GM12874 (cell line): Measurements from ENCODE around the gene RAB13.

Experiments used
- TF ChIP-seq, protein P1 (sequence below): IDR thresholded peaks from 2 replicates; pipeline ENCODE4 v1.5.1; 2011; ENCODE audit warnings: low read depth, mild to moderate bottlenecking, control low read depth, low read length, moderate library complexity; ENCODE audit not compliant: insufficient read depth

Gene RAB13

DNA sequence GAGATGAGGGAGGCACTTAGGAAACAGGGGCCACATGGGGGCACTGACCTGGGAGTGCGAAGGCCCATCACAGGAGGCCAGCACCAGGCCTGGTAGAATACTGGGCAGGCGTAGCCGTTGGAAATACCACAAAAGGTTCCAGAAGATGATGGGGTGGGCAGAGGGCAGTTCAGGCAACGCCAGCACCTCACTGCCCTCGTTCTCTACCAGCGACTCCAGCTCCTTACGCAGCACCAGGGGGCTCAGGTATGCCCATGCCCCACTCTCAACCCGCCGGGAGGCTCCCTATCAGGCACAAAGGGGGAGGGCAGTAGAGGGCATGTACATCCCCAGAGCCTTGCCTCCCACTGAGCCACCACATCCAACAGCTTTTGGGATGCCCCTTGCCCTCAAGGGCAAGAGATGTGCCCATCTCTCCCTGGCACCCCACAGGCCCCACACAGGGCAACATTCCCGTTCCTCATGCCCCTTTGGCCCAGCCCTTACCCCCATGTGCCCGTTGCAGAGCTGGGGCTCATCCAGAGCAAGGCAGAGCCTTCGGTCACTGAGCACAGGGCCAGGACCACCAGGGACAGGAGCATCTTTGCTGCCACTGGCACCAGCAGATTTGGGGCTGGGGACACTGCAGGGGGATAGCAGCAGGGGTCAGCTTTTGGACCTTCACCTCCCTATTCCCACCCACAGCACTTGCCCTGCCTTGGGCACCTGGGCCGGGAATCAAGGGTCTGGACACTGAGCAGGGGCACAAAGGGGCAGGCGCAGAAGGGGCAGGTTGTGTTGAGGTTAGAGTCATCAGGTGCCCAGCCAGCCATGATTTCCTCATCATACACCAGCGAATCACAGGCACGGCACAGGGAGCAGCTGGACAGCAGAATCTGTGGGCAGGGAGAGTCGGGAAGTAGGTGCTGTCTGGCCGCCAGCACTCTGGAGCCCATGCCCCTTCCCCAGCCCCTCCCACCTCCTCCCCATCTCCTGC lies 53.7 kb downstream of the RAB13 start:
- TF ChIP-seq, protein P1, sequence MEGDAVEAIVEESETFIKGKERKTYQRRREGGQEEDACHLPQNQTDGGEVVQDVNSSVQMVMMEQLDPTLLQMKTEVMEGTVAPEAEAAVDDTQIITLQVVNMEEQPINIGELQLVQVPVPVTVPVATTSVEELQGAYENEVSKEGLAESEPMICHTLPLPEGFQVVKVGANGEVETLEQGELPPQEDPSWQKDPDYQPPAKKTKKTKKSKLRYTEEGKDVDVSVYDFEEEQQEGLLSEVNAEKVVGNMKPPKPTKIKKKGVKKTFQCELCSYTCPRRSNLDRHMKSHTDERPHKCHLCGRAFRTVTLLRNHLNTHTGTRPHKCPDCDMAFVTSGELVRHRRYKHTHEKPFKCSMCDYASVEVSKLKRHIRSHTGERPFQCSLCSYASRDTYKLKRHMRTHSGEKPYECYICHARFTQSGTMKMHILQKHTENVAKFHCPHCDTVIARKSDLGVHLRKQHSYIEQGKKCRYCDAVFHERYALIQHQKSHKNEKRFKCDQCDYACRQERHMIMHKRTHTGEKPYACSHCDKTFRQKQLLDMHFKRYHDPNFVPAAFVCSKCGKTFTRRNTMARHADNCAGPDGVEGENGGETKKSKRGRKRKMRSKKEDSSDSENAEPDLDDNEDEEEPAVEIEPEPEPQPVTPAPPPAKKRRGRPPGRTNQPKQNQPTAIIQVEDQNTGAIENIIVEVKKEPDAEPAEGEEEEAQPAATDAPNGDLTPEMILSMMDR = no peak
